Transverse colon (tissue), 4 donors: Measurements from ENCODE around the gene NFASC. TPM values are rescaled to one million over a fixed set of nuclear protein-coding genes. Genes with fewer than 3 reads are reported as not detected.

Experiments
- DNase-seq: peaks from one replicate; pipeline ENCODE4 v3.0.0-alpha.2; 2019
- H3K27ac ChIP-seq, 4 donors: fragments of 200-600 bp; sonication (generic); 2 replicates each; pipeline ENCODE4 v1.5.1; 2016 to 2018; ENCODE audit warnings: inconsistent platforms in 4 of 4
- H3K27me3 ChIP-seq: fragments of 200-600 bp; sonication (generic); 2 replicates; pipeline ENCODE4 v1.5.1; 2017; ENCODE audit warnings: inconsistent platforms
- H3K36me3 ChIP-seq, 4 donors: fragments of 200-600 bp; sonication (generic); 2 replicates each; pipeline ENCODE4 v1.5.1; 2017 to 2019; ENCODE audit warnings: inconsistent platforms in 4 of 4
- H3K4me1 ChIP-seq, 4 donors: fragments of 200-600 bp; sonication (generic); 2 replicates each; pipeline ENCODE4 v1.5.1; 2017 to 2020; ENCODE audit warnings: inconsistent platforms in 4 of 4
- H3K4me3 ChIP-seq, 4 donors: fragments of 200-600 bp; sonication (generic); 1 replicate in 1 of 4; 2 replicates in 3 of 4; pipeline versions ENCODE4 v1.5.1 to v1.6.1; 2017 to 2019; ENCODE audit warnings: inconsistent platforms in 4 of 4
- H3K9me3 ChIP-seq, 2 donors: fragments of 200-600 bp; sonication (generic); 2 replicates each; pipeline ENCODE4 v1.5.1; 2017 to 2019; ENCODE audit warnings: inconsistent platforms in 2 of 2
- CTCF ChIP-seq, 5 experiments: fragments of 200-600 bp in 3 of 5; fragments of 450-650 bp in 2 of 5; sonication (generic) in 3 of 5; IDR thresholded peaks; 1 replicate in 2 of 5; 2 replicates in 3 of 5; pipeline ENCODE4 v1.5.1; 2016 to 2017; ENCODE audit warnings: antibody characterized with exemption in 5 of 5, inconsistent platforms in 3 of 5, mild to moderate bottlenecking in 2 of 5, moderate library complexity in 1 of 5
- EP300 ChIP-seq: sonication (generic); formaldehyde crosslinking; IDR thresholded peaks from one replicate; pipeline ENCODE4 v1.6.1; 2017; ENCODE audit warnings: antibody characterized with exemption, low read depth
- POLR2A ChIP-seq: fragments of 450-650 bp; IDR thresholded peaks from one replicate; pipeline ENCODE4 v1.6.1; 2016; ENCODE audit warnings: antibody characterized with exemption, mild to moderate bottlenecking, moderate library complexity
- POLR2AphosphoS5 ChIP-seq, 3 donors: sonication (generic); formaldehyde crosslinking; IDR thresholded peaks; one replicate each; pipeline ENCODE4 v1.6.1; 2016; ENCODE audit warnings: antibody characterized with exemption in 3 of 3
- WGBS, 2 donors: methylation state at CpG; one replicate each; pipeline ENCODE4 v1.1.5; 2018; ENCODE audit warnings: low coverage in 1 of 2; 5-methylcytosine and 5-hydroxymethylcytosine counted together
- in situ Hi-C, 4 donors: fragments of 200-750 bp; cut with MboI; loops; one replicate each; pipeline versions ENCODE4 v1.15.0 to v1.15.1; 2017; ENCODE audit warnings: low sequenced_read_pairs in 3 of 4, low pct_ligation_motif_present in 1 of 4, low pct_unique_long_range_greater_than_20kb in 1 of 4
- intact Hi-C: fragments of 100-400 bp; cut with DNase I; formaldehyde crosslinking; loops from one replicate; pipeline ENCODE4 v1.15.1; 2023; ENCODE audit warnings: low total_unique reads
- total RNA-seq, 4 donors: library from RNA; depleted of rRNA; stranded (reverse); fragments of >200 nt; gene quantifications; one replicate each; pipeline ENCODE4 v1.1.0, GENCODE V29; 2016

The NFASC gene
- total RNA-seq, 4 donors from 2014 or later, result 11.3 to 48.8 (median 13.4) TPM

- peaks cover 0 to 19% (median 8%) of the 10 kb centered on the region in 4 donors for H3K4me1 ChIP-seq
- no peaks in the 10 kb centered on the region for H3K36me3 ChIP-seq
- 66 to 76% methylated on average over 2 of the region's 2 CpGs for WGBS, 2 donors
- TF ChIP-seq POLR2A (no peak), EP300 (no peak), CTCF (IDR thresholded peaks at IDR 0.05) (no peak), POLR2AphosphoS5 (IDR thresholded peaks at IDR 0.05) (no peak)
- peak overlapping the region in 2 of 4 donors; percentile 17 to 44 for H3K27ac ChIP-seq
- H3K27me3 ChIP-seq, result no peaks in the 10 kb centered on the region
- no peak overlapping the region for H3K4me3 ChIP-seq
- H3K9me3 ChIP-seq, result no peaks in the 10 kb centered on the region
- in situ Hi-C loops, result no loop called here
- no peak for DNase-seq
- intact Hi-C loops, result no loop called here
Observed at GRCh38 chr1:204873176-204873575, 2.5 kb downstream of the NFASC start.

- intact Hi-C loops (no loop called here), in situ Hi-C loops (no loop called here)
- no peaks in the 10 kb centered on the region for H3K9me3 ChIP-seq
- DNase-seq, result no peak
- peaks cover 0 to 17% (median 8%) of the 10 kb centered on the region in 4 donors for H3K4me1 ChIP-seq
- H3K27me3 ChIP-seq, result no peaks in the 10 kb centered on the region
- WGBS, 2 donors, result 81% methylated on average over 2 of the region's 2 CpGs; no CpG with 5 or more reads in 1 of the 2 donors
- peak overlapping the region in 2 of 4 donors; percentile 4 to 17 for H3K27ac ChIP-seq
- no peaks in the 10 kb centered on the region for H3K36me3 ChIP-seq
- no peak overlapping the region for H3K4me3 ChIP-seq
- TF ChIP-seq CTCF (IDR thresholded peaks at IDR 0.05), result no peak
- no peak for TF ChIP-seq POLR2AphosphoS5 (IDR thresholded peaks at IDR 0.05)
- no peak for TF ChIP-seq POLR2A
- no peak for TF ChIP-seq EP300
Observed at GRCh38 chr1:204873714-204874113, 3.1 kb downstream of the NFASC start.

- Histone ChIP-seq H3K4me1 (peaks cover 0 to 13% (median 8%) of the 10 kb centered on the region in 4 donors), H3K36me3 (no peaks in the 10 kb centered on the region), H3K27me3 (no peaks in the 10 kb centered on the region), H3K4me3 (no peak overlapping the region), H3K27ac (peak overlapping the region in 1 of 4 donors; percentile 17), H3K9me3 (no peaks in the 10 kb centered on the region)
- DNase-seq, result no peak
- in situ Hi-C loops, result no loop called here
- TF ChIP-seq POLR2AphosphoS5 (IDR thresholded peaks at IDR 0.05), result no peak
- intact Hi-C loops, result no loop called here
- 89 to 90% methylated on average over 5 to 10 of the region's 10 CpGs for WGBS, 2 donors
Observed at GRCh38 chr1:204874274-204874673, 3.6 kb downstream of the NFASC start.

GRCh38 chr1:204875255-204875654 lies 4.6 kb downstream of the NFASC start:
- peaks cover 0 to 13% (median 10%) of the 10 kb centered on the region in 4 donors for H3K4me1 ChIP-seq
- no peaks in the 10 kb centered on the region for H3K36me3 ChIP-seq
- TF ChIP-seq POLR2AphosphoS5 (IDR thresholded peaks at IDR 0.05), result no peak
- no peak for TF ChIP-seq CTCF (IDR thresholded peaks at IDR 0.05)
- TF ChIP-seq POLR2A, result no peak
- TF ChIP-seq EP300, result no peak
- no peak overlapping the region for H3K27ac ChIP-seq
- intact Hi-C loops, result no loop called here
- in situ Hi-C loops, result no loop called here
- H3K27me3 ChIP-seq, result no peaks in the 10 kb centered on the region
- H3K9me3 ChIP-seq, result no peaks in the 10 kb centered on the region
- 61 to 82% methylated on average over 4 of the region's 4 CpGs for WGBS, 2 donors
- DNase-seq, result no peak
- no peak overlapping the region for H3K4me3 ChIP-seq
